ENCODE results near the gene SNTB2.

The SNTB2 gene

DNA sequence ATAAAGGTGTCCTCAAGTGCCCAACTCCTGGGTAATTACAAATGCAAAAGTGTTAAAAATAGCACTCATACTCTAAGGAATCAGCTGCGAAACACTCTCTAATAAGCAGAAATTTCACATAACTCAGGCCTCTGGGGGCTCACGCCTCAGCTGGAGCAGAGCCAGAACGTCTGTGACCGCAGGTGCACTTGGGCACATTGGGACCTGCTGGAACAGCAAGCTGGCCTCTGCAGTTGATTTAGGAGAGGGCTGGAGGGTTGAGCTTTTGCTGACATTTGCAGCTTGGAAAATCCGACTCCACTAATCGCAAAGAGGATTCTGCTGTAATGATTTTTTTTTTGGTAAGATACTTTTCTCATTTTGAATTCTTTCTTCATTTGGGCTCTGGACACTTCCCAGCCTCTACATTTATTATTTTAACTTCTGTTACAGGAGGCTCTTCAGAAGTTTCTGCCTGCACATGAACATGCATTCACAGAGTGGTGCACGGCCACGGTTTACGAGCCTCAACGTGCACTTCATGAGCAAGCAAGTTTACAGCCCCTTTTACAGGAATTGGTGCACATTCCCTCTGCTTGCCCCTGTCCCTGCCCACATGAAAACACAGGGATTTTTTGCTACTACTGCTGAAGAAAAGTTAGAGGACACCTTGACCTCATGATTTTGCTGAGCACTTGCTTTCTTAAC, 4.1 kb upstream of the SNTB2 start:
- no peaks in the 10 kb centered on the region for H3K27me3 ChIP-seq (replicated peaks; ENCODE audit: control insufficient read depth, insufficient read depth, low read length)
- H3K4me1 ChIP-seq (ENCODE audit: control insufficient read depth, insufficient read depth, low read length) = peaks cover 39% of the 10 kb centered on the region
- DNase-seq (ENCODE audit: low read depth) = no peak
- no peaks in the 10 kb centered on the region for H3K36me3 ChIP-seq (ENCODE audit: control insufficient read depth, insufficient read depth, low read length, severe bottlenecking)
- peak overlapping the region; percentile 52 for H3K4me3 ChIP-seq (ENCODE audit: low read length)
- H3K9ac ChIP-seq (ENCODE audit: low read length) = peak overlapping the region; percentile 64
- H3K9me3 ChIP-seq (ENCODE audit: control insufficient read depth, low read length) = no peaks in the 10 kb centered on the region

DNA sequence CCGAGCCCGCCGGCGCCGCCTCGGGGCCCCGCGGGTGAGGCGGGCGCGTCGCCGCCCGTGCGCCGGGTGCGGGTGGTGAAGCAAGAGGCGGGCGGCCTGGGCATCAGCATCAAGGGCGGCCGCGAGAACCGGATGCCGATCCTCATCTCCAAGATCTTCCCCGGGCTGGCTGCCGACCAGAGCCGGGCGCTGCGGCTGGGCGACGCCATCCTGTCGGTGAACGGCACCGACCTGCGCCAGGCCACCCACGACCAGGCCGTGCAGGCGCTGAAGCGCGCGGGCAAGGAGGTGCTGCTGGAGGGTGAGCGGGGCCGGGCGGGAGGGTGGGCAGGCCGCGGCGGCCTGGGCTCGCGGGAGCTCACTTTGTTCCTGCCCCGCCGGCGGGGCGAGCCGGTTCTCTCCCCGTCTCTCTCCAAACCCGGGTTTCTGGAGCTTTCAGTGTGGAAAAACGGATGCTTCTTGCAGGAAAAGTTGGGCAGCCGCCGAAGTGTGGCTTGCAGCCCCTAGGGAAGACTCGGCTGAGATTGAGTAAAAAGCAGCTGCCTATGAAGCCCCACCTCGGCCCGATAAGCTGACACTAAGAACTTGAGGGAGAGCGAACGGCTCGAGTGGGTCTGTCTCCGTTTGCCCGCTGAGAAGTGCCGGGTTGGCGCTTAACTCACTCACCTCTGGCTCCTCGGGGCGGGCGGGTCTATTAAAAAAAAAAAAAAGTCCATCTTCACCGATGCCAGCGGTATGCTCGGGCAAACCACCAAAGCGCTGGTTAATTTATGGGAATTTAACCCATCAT, 677 bp downstream of the SNTB2 start:
- Histone ChIP-seq H3K4me1 (ENCODE audit: control insufficient read depth, insufficient read depth, low read length) (peaks cover 55% of the 10 kb centered on the region), H3K27me3 (replicated peaks; ENCODE audit: control insufficient read depth, insufficient read depth, low read length) (no peaks in the 10 kb centered on the region), H3K9me3 (ENCODE audit: control insufficient read depth, low read length) (no peaks in the 10 kb centered on the region), H3K36me3 (ENCODE audit: control insufficient read depth, insufficient read depth, low read length, severe bottlenecking) (no peaks in the 10 kb centered on the region), H3K9ac (ENCODE audit: low read length) (peak overlapping the region; percentile 86), H3K4me3 (ENCODE audit: low read length) (peak overlapping the region; percentile 90)
- peak; percentile 74 for DNase-seq (ENCODE audit: low read depth)

DNA sequence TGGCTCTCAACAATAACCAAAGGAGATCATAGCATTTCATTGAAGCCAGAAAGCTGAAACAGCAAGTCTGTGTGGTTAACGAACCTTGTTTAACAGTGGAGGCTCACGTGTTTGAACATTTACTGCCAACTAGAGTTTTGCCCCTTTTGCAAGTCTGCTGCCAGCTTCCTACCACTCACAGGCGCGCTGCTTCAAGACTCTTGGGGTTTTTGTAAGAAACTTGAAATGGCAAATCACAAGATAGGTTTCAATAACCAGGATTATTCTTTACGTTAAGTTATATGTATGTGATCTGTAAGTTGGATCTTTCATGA, 1.2 kb downstream of the SNTB2 start:
- Histone ChIP-seq H3K4me3 (ENCODE audit: low read length) (peak overlapping the region; percentile 90), H3K36me3 (ENCODE audit: control insufficient read depth, insufficient read depth, low read length, severe bottlenecking) (no peaks in the 10 kb centered on the region), H3K27me3 (replicated peaks; ENCODE audit: control insufficient read depth, insufficient read depth, low read length) (no peaks in the 10 kb centered on the region), H3K9ac (ENCODE audit: low read length) (peak overlapping the region; percentile 86), H3K4me1 (ENCODE audit: control insufficient read depth, insufficient read depth, low read length) (peaks cover 49% of the 10 kb centered on the region), H3K9me3 (ENCODE audit: control insufficient read depth, low read length) (no peaks in the 10 kb centered on the region)
- DNase-seq (ENCODE audit: low read depth) = peak; percentile 69

DNA sequence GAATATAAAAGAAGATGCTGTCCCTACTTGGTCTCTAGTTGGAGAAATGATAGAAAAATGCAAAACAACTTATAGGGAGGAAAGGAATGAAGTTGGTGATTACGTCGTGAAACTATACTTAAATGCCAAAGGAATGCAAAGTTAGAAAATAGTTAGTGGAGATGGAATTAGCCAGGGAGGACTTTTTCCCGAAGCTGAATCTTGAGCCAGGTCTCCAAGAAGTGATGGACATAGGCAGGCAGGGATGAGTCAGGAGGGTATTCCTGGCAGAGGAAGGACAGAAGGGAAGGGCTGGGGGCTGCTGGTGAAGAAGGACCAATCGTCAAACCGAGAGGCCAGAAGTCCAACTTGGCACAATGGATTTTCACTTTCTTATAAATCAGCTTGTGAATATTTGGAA, 1.8 kb downstream of the SNTB2 start:
- Histone ChIP-seq H3K9me3 (ENCODE audit: control insufficient read depth, low read length) (no peaks in the 10 kb centered on the region), H3K4me1 (ENCODE audit: control insufficient read depth, insufficient read depth, low read length) (peaks cover 46% of the 10 kb centered on the region), H3K36me3 (ENCODE audit: control insufficient read depth, insufficient read depth, low read length, severe bottlenecking) (no peaks in the 10 kb centered on the region), H3K9ac (ENCODE audit: low read length) (peak overlapping the region; percentile 86), H3K4me3 (ENCODE audit: low read length) (peak overlapping the region; percentile 90), H3K27me3 (replicated peaks; ENCODE audit: control insufficient read depth, insufficient read depth, low read length) (no peaks in the 10 kb centered on the region)
- DNase-seq (ENCODE audit: low read depth) = peak; percentile 65

DNA sequence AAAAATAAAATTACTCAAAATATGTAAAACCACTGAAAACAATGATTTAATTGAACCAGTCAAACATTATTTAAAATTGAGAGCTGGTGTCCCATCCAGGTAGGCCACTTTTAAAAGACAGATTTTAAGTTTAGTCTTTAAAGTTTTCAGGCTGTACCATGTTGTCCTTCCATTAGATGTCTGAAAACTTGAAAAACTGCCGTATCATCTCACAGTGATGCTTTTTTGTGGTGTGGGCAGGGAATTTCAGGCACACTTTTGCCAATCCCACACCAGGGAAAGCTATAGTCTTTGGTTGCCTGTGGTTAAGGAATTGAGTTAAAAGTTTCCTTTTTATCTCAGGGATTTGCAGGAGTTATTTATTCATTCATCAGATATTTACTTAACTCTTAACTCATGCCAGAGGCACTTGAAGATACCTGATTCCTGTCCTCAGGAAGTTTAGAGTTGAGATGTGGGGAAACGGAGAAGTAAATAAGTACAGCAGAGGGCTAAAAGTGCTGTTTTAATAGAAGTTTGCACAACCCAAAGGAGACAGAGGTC, 3.2 kb downstream of the SNTB2 start:
- DNase-seq (ENCODE audit: low read depth) = no peak
- Histone ChIP-seq H3K9me3 (ENCODE audit: control insufficient read depth, low read length) (no peaks in the 10 kb centered on the region), H3K9ac (ENCODE audit: low read length) (no peak overlapping the region), H3K36me3 (ENCODE audit: control insufficient read depth, insufficient read depth, low read length, severe bottlenecking) (no peaks in the 10 kb centered on the region), H3K4me1 (ENCODE audit: control insufficient read depth, insufficient read depth, low read length) (peaks cover 55% of the 10 kb centered on the region), H3K27me3 (replicated peaks; ENCODE audit: control insufficient read depth, insufficient read depth, low read length) (no peaks in the 10 kb centered on the region), H3K4me3 (ENCODE audit: low read length) (peak overlapping the region; percentile 90)

DNA sequence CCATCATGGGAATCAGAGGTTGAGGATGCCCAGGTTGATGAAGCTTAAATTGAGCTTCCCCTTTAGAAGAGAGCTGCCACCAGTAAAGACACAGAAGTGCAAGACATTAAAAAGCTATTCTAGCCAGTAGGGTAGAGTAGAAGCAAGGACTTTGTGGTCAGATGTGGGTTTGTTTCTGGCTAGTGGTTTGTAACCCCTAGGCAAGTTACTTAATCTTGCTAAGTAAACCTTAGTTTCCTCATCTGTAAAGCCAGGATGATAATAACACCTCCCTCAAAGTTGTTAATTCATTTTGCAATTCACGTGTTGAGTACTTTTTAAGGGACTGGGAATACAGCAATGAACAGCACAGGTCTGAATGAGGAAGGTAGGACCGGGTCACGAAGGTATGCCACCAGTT, 3.6 kb downstream of the SNTB2 start:
- no peaks in the 10 kb centered on the region for H3K27me3 ChIP-seq (replicated peaks; ENCODE audit: control insufficient read depth, insufficient read depth, low read length)
- H3K36me3 ChIP-seq (ENCODE audit: control insufficient read depth, insufficient read depth, low read length, severe bottlenecking) = no peaks in the 10 kb centered on the region
- H3K9me3 ChIP-seq (ENCODE audit: control insufficient read depth, low read length) = no peaks in the 10 kb centered on the region
- peaks cover 60% of the 10 kb centered on the region for H3K4me1 ChIP-seq (ENCODE audit: control insufficient read depth, insufficient read depth, low read length)
- H3K4me3 ChIP-seq (ENCODE audit: low read length) = no peak overlapping the region
- no peak overlapping the region for H3K9ac ChIP-seq (ENCODE audit: low read length)
- DNase-seq (ENCODE audit: low read depth) = no peak

DNA sequence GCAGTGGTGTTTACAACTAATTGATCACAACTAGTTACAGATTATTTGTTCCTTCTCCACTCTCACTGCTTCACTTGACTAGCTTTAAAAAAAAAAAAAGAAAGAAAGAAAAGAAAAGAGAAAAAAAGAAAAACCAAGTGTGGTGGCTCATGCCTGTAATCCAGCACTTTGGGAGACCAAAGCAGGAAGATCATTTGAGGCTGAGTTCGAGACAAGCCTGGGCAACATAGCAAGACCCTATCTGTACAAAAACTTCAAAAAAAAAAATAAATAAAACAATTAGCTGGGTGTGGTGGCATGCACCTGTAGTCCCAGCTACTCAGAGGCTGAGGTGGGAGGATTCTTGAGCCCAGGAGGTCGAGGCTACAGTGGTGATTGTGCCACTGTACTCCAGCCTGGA, 4.2 kb downstream of the SNTB2 start:
- Histone ChIP-seq H3K9me3 (ENCODE audit: control insufficient read depth, low read length) (no peaks in the 10 kb centered on the region), H3K36me3 (ENCODE audit: control insufficient read depth, insufficient read depth, low read length, severe bottlenecking) (no peaks in the 10 kb centered on the region), H3K4me1 (ENCODE audit: control insufficient read depth, insufficient read depth, low read length) (peaks cover 62% of the 10 kb centered on the region), H3K9ac (ENCODE audit: low read length) (no peak overlapping the region), H3K27me3 (replicated peaks; ENCODE audit: control insufficient read depth, insufficient read depth, low read length) (no peaks in the 10 kb centered on the region), H3K4me3 (ENCODE audit: low read length) (no peak overlapping the region)
- no peak for DNase-seq (ENCODE audit: low read depth)

DNA sequence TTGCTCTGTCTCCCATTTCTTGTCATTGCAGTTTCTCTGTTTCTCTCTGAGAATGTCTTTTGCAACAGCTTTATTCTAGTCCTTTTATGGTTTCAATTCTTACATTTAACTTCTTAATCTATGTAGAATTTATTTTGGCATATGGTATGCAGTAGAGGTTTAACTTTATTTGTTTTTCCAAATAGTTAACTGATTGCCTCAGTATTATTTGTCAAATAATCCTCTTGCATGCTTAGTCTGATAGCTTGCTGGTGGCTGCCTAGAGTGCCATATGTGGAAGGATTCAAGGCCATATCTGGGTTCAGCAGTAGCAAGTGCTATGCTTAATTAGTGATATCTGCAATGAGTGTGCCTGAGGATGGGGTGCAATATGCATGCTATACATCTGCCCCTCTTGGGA, 6.9 kb downstream of the SNTB2 start:
- Histone ChIP-seq H3K9ac (ENCODE audit: low read length) (no peak overlapping the region), H3K4me3 (ENCODE audit: low read length) (no peak overlapping the region), H3K4me1 (ENCODE audit: control insufficient read depth, insufficient read depth, low read length) (peaks cover 70% of the 10 kb centered on the region), H3K36me3 (ENCODE audit: control insufficient read depth, insufficient read depth, low read length, severe bottlenecking) (no peaks in the 10 kb centered on the region), H3K9me3 (ENCODE audit: control insufficient read depth, low read length) (no peaks in the 10 kb centered on the region), H3K27me3 (replicated peaks; ENCODE audit: control insufficient read depth, insufficient read depth, low read length) (no peaks in the 10 kb centered on the region)
- DNase-seq (ENCODE audit: low read depth) = peak; percentile 60

DNA sequence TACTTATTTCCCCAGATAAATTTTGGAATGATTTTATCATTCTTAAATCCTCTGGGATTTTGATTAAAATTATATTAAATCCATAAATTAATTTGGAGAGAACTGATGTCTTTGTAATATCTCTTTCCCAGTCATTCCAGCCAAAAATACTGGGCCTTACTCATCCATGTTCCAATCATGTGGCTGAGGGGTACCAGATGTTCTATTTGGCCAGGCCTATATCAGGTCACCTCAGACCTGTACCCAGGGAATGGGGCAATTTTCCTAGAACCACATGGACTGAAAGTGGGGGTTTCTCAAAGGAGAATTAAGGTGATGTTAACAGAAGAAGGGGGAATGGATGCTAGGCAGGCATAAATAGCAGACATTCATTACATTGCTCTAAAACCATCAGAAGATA, 7.5 kb downstream of the SNTB2 start:
- Histone ChIP-seq H3K9ac (ENCODE audit: low read length) (no peak overlapping the region), H3K36me3 (ENCODE audit: control insufficient read depth, insufficient read depth, low read length, severe bottlenecking) (no peaks in the 10 kb centered on the region), H3K27me3 (replicated peaks; ENCODE audit: control insufficient read depth, insufficient read depth, low read length) (no peaks in the 10 kb centered on the region), H3K9me3 (ENCODE audit: control insufficient read depth, low read length) (no peaks in the 10 kb centered on the region), H3K4me1 (ENCODE audit: control insufficient read depth, insufficient read depth, low read length) (peaks cover 69% of the 10 kb centered on the region), H3K4me3 (ENCODE audit: low read length) (no peak overlapping the region)
- no peak for DNase-seq (ENCODE audit: low read depth)

DNA sequence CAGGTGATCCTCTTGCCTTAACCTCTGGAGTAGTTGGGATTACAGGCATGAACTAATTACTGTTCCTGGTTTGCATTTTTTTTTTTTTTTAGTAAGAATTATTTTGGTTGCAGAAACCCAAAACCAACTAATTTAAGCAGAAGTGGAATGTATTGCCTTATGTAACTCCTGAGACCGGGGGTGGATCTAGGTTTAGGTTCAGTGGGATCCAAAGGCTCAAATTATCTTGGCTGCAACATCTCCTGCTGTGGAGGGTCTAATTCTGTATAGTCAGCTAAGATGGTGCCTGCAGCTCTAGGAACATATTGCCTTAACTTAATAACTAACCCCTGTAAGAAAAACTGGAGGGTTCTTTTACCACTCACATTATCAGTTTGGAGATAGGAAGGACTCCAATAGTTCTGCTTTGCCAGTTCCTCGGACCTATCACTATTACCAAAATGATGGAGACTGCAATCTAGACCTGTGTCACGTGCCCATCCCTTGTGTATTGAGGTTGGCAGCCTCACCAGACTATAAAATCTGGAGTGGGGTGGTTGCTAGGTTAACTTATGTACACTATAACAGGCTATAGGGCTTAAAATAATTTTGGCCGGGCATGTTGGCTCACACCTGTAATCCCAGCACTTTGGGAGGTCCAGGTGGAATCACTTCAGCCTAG, 8.5 kb downstream of the SNTB2 start:
- H3K27me3 ChIP-seq (replicated peaks; ENCODE audit: control insufficient read depth, insufficient read depth, low read length) = no peaks in the 10 kb centered on the region
- H3K36me3 ChIP-seq (ENCODE audit: control insufficient read depth, insufficient read depth, low read length, severe bottlenecking) = no peaks in the 10 kb centered on the region
- no peak overlapping the region for H3K9ac ChIP-seq (ENCODE audit: low read length)
- no peaks in the 10 kb centered on the region for H3K9me3 ChIP-seq (ENCODE audit: control insufficient read depth, low read length)
- peaks cover 69% of the 10 kb centered on the region for H3K4me1 ChIP-seq (ENCODE audit: control insufficient read depth, insufficient read depth, low read length)
- H3K4me3 ChIP-seq (ENCODE audit: low read length) = no peak overlapping the region
- no peak for DNase-seq (ENCODE audit: low read depth)

DNA sequence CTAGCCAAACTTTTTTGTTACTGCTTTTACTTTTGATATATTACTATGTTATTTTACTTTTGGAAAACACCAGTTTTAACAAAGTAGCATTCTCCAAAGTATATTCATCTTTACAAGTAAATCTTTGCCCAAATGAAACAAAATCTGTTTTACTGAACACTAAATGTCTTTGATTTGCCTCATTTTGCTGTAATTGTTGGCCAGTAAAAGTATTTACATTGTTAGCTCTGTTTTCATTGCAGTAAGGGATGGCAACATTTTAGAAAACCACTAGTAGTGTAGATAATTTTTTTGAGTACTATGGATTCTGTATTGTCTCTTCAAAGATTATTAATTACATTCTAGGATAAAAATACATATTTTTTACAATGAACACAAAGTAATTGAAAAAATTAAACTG, 10.6 kb downstream of the SNTB2 start:
- Histone ChIP-seq H3K9ac (ENCODE audit: low read length) (no peak overlapping the region), H3K4me1 (ENCODE audit: control insufficient read depth, insufficient read depth, low read length) (peaks cover 74% of the 10 kb centered on the region), H3K9me3 (ENCODE audit: control insufficient read depth, low read length) (no peaks in the 10 kb centered on the region), H3K4me3 (ENCODE audit: low read length) (no peak overlapping the region), H3K27me3 (replicated peaks; ENCODE audit: control insufficient read depth, insufficient read depth, low read length) (no peaks in the 10 kb centered on the region), H3K36me3 (ENCODE audit: control insufficient read depth, insufficient read depth, low read length, severe bottlenecking) (no peaks in the 10 kb centered on the region)
- no peak for DNase-seq (ENCODE audit: low read depth)
